Measurements from ENCODE around the gene IGSF1.
A peak's percentile ranks its signal among the peaks of the same experiment; 100 is the strongest.

GRCh38 chrX:131332331-131332730 is 43.2 kb upstream of the IGSF1 start:
- no peak for TF ChIP-seq PRDM10 (CRISPR knock-in tag; IDR thresholded peaks at IDR 0.05; ENCODE audit: low read depth)
- no peak for TF ChIP-seq SP1 (IDR thresholded peaks at IDR 0.05)
- no peak for TF ChIP-seq SP1 (CRISPR knock-in tag; IDR thresholded peaks at IDR 0.05)
- TF ChIP-seq ZBTB37 (CRISPR knock-in tag; IDR thresholded peaks at IDR 0.05): no peak
- 0 out of 4 replicates have a peak, but pooled peaks of 1 of the 2 experiments have one; percentile 4 for TF ChIP-seq EP300 (IDR thresholded peaks at IDR 0.05; ENCODE audit: low read depth in 2 of 2, low read length in 2 of 2)
- no peak for TF ChIP-seq EP300 (CRISPR knock-in tag; IDR thresholded peaks at IDR 0.05; ENCODE audit: borderline replicate concordance)
- no peak for TF ChIP-seq MYC (CRISPR knock-in tag; IDR thresholded peaks at IDR 0.05; ENCODE audit: borderline replicate concordance)
- TF ChIP-seq ATF3 (CRISPR knock-in tag; IDR thresholded peaks at IDR 0.05): no peak
- no peak for TF ChIP-seq MAZ (IDR thresholded peaks at IDR 0.05; ENCODE audit: borderline replicate concordance, low read depth, low read length)
- TF ChIP-seq MAZ (CRISPR knock-in tag; IDR thresholded peaks at IDR 0.05; ENCODE audit: low read depth): no peak
- no peak for TF ChIP-seq JUND (CRISPR knock-in tag; IDR thresholded peaks at IDR 0.05)

Measured in HepG2 (cell line).